Vagina (tissue), 2 donors: Measurements from ENCODE around the gene EFCAB10.

Experiments used
- POLR2A ChIP-seq, 2 donors: fragments of 450-650 bp; IDR thresholded peaks; one replicate each; pipeline ENCODE4 v1.6.1; 2017; ENCODE audit warnings: antibody characterized with exemption in 2 of 2, mild to moderate bottlenecking in 2 of 2, moderate library complexity in 2 of 2
- POLR2AphosphoS5 ChIP-seq, 2 donors: sonication (generic); formaldehyde crosslinking; IDR thresholded peaks; one replicate each; pipeline ENCODE4 v1.9.0; 2017; ENCODE audit warnings: antibody characterized with exemption in 2 of 2, mild to moderate bottlenecking in 2 of 2, low read depth in 1 of 2; ENCODE audit not compliant: insufficient read depth in 1 of 2
- TF ChIP-seq, protein P1 (sequence below), 3 experiments: fragments of 450-650 bp in 2 of 3; fragments of 200-600 bp in 1 of 3; sonication (generic) in 1 of 3; IDR thresholded peaks; one replicate each; pipeline ENCODE4 v1.5.1; 2017 to 2019; ENCODE audit warnings: antibody characterized with exemption in 3 of 3, mild to moderate bottlenecking in 2 of 3, moderate library complexity in 2 of 3

DNA sequence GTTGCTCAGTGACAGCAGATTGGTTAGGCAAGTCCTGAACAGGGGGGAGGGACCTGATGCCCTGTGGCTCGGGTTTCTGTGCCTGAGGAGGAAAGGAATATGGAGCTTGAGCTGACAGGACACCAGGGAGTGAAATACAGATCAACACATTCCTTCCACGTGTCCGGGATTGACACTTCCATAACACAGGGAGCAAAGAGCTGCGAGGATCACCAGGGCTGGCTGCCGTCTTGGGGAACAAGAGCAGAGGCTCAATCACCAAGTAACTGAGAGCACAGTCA, 36.7 kb upstream of the EFCAB10 start:
- TF ChIP-seq POLR2A (IDR thresholded peaks at IDR 0.05), result no peak
- TF ChIP-seq, protein P1, sequence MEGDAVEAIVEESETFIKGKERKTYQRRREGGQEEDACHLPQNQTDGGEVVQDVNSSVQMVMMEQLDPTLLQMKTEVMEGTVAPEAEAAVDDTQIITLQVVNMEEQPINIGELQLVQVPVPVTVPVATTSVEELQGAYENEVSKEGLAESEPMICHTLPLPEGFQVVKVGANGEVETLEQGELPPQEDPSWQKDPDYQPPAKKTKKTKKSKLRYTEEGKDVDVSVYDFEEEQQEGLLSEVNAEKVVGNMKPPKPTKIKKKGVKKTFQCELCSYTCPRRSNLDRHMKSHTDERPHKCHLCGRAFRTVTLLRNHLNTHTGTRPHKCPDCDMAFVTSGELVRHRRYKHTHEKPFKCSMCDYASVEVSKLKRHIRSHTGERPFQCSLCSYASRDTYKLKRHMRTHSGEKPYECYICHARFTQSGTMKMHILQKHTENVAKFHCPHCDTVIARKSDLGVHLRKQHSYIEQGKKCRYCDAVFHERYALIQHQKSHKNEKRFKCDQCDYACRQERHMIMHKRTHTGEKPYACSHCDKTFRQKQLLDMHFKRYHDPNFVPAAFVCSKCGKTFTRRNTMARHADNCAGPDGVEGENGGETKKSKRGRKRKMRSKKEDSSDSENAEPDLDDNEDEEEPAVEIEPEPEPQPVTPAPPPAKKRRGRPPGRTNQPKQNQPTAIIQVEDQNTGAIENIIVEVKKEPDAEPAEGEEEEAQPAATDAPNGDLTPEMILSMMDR (IDR thresholded peaks at IDR 0.05), result no peak
- no peak for TF ChIP-seq POLR2AphosphoS5 (IDR thresholded peaks at IDR 0.05; ENCODE audit: insufficient read depth in 1 of 2, low read depth in 1 of 2)
